ENCODE results near the gene PI4KA.

The PI4KA gene

GRCh38 chr22:20858615-20859416 lies at the start of gene PI4KA, which contains the start of gene SNAP29:
TSS of gene PI4KA (minus strand) at chr22:20858811. CDS start at chr22:20858725, 86 bp downstream.
TSS of gene SNAP29 (plus strand) at chr22:20859007. CDS start at chr22:20859111, 104 bp downstream.
- TF ChIP-seq CSRNP3 (CRISPR knock-in tag; IDR thresholded peaks at IDR 0.05) (no peak), GLIS3 (CRISPR knock-in tag; IDR thresholded peaks at IDR 0.05) (no peak), ZFP3 (CRISPR knock-in tag; IDR thresholded peaks at IDR 0.05) (peak; percentile 63; the same call in 1 of the 2 replicates), ZFP30 (CRISPR knock-in tag; IDR thresholded peaks at IDR 0.05) (no peak), ZC3H10 (CRISPR knock-in tag; IDR thresholded peaks at IDR 0.05) (0 out of 2 replicates have a peak, but pooled peaks have one; percentile 31), POU6F1 (CRISPR knock-in tag; IDR thresholded peaks at IDR 0.05; ENCODE audit: borderline replicate concordance, low read depth) (no peak)
- peak; percentile 93 for ATAC-seq

- no peak for ATAC-seq
- TF ChIP-seq PPARA (CRISPR knock-in tag; IDR thresholded peaks at IDR 0.05; ENCODE audit: borderline replicate concordance) (no peak), TCF4 (CRISPR knock-in tag; IDR thresholded peaks at IDR 0.05; ENCODE audit: borderline replicate concordance) (no peak), ZNF8 (CRISPR knock-in tag; IDR thresholded peaks at IDR 0.05) (no peak), BACH2 (CRISPR knock-in tag; IDR thresholded peaks at IDR 0.05; ENCODE audit: borderline replicate concordance) (no peak), SNAI2 (CRISPR knock-in tag; IDR thresholded peaks at IDR 0.05) (no peak), CSDC2 (CRISPR knock-in tag; IDR thresholded peaks at IDR 0.05) (no peak), POU6F1 (CRISPR knock-in tag; IDR thresholded peaks at IDR 0.05; ENCODE audit: borderline replicate concordance, low read depth) (no peak)
Measured at GRCh38 chr22:20906387-20906767, 47.8 kb upstream of the PI4KA start.

GRCh38 chr22:20905415-20906386 lies 47.1 kb upstream of the PI4KA start:
- TF ChIP-seq OSR1 (CRISPR knock-in tag; IDR thresholded peaks at IDR 0.05): no peak
- no peak for TF ChIP-seq ZNF8 (CRISPR knock-in tag; IDR thresholded peaks at IDR 0.05)
- no peak for TF ChIP-seq ZNF70 (CRISPR knock-in tag; IDR thresholded peaks at IDR 0.05)
- TF ChIP-seq GLIS3 (CRISPR knock-in tag; IDR thresholded peaks at IDR 0.05): no peak
- no peak for TF ChIP-seq ZFP3 (CRISPR knock-in tag; IDR thresholded peaks at IDR 0.05)
- TF ChIP-seq ZNF565 (CRISPR knock-in tag; conservative IDR thresholded peaks at IDR 0.05; ENCODE audit: low read depth): no peak
- TF ChIP-seq ISL1 (CRISPR knock-in tag; IDR thresholded peaks at IDR 0.05): no peak
- no peak for TF ChIP-seq RARB (CRISPR knock-in tag; IDR thresholded peaks at IDR 0.05)
- TF ChIP-seq TCF4 (CRISPR knock-in tag; IDR thresholded peaks at IDR 0.05; ENCODE audit: borderline replicate concordance): no peak
- TF ChIP-seq CSDC2 (CRISPR knock-in tag; IDR thresholded peaks at IDR 0.05): no peak
- ATAC-seq: no peak

- ATAC-seq: no peak
- no peak for TF ChIP-seq ARNTL (CRISPR knock-in tag; IDR thresholded peaks at IDR 0.05; ENCODE audit: borderline replicate concordance, low read depth)
- TF ChIP-seq ZNF70 (CRISPR knock-in tag; IDR thresholded peaks at IDR 0.05): no peak
- TF ChIP-seq ISL1 (CRISPR knock-in tag; IDR thresholded peaks at IDR 0.05): no peak
- no peak for TF ChIP-seq ZFP3 (CRISPR knock-in tag; IDR thresholded peaks at IDR 0.05)
- no peak for TF ChIP-seq ZFP30 (CRISPR knock-in tag; IDR thresholded peaks at IDR 0.05)
- no peak for TF ChIP-seq ESRRG (CRISPR knock-in tag; IDR thresholded peaks at IDR 0.05)
- TF ChIP-seq CREB5 (CRISPR knock-in tag; IDR thresholded peaks at IDR 0.05; ENCODE audit: low read depth): no peak
Measured at GRCh38 chr22:20904980-20905355, 46.4 kb upstream of the PI4KA start.

Data from SK-N-SH treated with all-trans-retinoic acid at 6 μM for 48 hours (cell line).